Loucy (cell line): ENCODE results near the gene ADM5.

Experiments
- CTCF ChIP-seq: fragments of 200-600 bp; sonication (generic); conservative IDR thresholded peaks from 2 replicates; pipeline ENCODE4 v1.5.1; 2014; ENCODE audit warnings: mild to moderate bottlenecking, antibody characterized with exemption, low read length
- EZH2phosphoT487 ChIP-seq: fragments of 200-600 bp; IDR thresholded peaks from 2 replicates; pipeline ENCODE4 v1.6.1; 2018; ENCODE audit warnings: antibody characterized with exemption, mild to moderate bottlenecking, moderate library complexity, borderline replicate concordance

DNA sequence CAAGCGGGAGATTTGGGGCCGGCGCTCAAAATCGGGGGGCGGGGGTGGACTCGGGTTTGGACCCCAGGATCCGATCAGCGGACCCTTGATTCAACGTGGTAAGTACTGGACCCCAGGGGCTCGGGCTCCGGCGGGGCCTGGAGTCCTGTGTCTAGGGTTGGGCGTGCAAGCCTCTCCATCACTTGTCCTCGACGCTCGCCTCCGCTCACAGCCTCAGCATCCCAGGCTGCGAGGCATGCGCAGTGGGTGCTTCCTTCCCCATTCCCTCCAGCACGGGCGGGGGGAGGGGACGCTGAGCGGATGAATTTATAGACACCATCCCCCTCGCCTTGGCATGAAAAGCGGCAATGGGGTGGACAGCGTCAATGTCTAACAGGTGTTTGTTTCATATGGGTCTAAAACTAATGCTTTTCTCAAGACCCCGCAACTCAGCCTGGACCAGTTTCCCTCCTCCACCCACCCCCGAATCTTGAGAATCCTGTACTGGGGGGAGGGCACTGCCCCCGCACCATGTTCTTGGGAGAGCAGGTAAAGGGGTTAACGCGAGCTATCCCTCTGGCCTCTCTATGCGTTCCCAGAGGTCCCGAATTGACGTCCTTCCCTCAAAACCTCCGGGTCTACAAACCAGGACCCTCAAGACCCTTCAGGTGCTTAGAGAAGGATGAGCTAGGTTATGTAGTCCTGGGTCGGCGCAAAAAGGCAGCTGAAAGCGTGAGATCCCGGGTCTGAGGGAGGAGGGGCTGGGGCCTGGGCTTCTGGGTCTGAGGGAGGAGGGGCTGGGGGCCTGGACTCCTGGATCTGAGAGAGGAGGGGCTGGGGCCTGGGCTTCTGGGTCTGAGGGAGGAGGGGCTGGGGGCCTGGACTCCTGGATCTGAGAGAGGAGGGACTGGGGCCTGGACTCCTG lies 2.1 kb downstream of the ADM5 start:
- TF ChIP-seq CTCF = no peak
- TF ChIP-seq EZH2phosphoT487 = no peak
